ENCODE results near the gene BMP6.

- no peak for TF ChIP-seq EZH2 (IDR thresholded peaks at IDR 0.05; ENCODE audit: borderline replicate concordance, low read depth, low read length, poor library complexity, severe bottlenecking)
- TF ChIP-seq CTCF (conservative IDR thresholded peaks at IDR 0.05; ENCODE audit: low read depth, low read length): no peak
Observed at GRCh38 chr6:7747016-7747415, 21.1 kb downstream of the BMP6 start.
